Neural progenitor cell (in vitro differentiated cells): ENCODE results near the gene FMO4.

Experiments used
- CTCF ChIP-seq: fragments of 200-600 bp; sonication (generic); IDR thresholded peaks from 2 replicates; pipeline ENCODE4 v1.5.1; 2017; ENCODE audit warnings: antibody characterized with exemption, mild to moderate bottlenecking
- EZH2 ChIP-seq: fragments of 200-600 bp; sonication (generic); IDR thresholded peaks from 2 replicates; pipeline ENCODE4 v1.6.1; 2017; ENCODE audit warnings: antibody characterized with exemption, mild to moderate bottlenecking, moderate library complexity
- EZH2phosphoT487 ChIP-seq: fragments of 200-600 bp; sonication (generic); IDR thresholded peaks from 2 replicates; pipeline ENCODE4 v1.6.1; 2017; ENCODE audit warnings: antibody characterized with exemption

GRCh38 chr1:171279234-171279633 is 34.7 kb upstream of the FMO4 start:
- no peak for TF ChIP-seq EZH2
- TF ChIP-seq CTCF: no peak
- TF ChIP-seq EZH2phosphoT487: no peak
